Gastrocnemius medialis (tissue), 4 donors: Measurements from ENCODE around the gene DDX42. TPM values are rescaled to one million over a fixed set of nuclear protein-coding genes. Genes with fewer than 3 reads are reported as not detected.
A peak's percentile ranks its signal among the peaks of the same experiment; 100 is the strongest.

Experiments
- ATAC-seq, 2 donors: fragments of 150-250 bp; one replicate each; pipeline ENCODE4 v1.9.1; 2016
- DNase-seq, 2 donors: peaks; one replicate each; pipeline ENCODE4 v3.0.0-alpha.2; 2019
- H3K27ac ChIP-seq, 4 donors: fragments of 200-600 bp; sonication (generic); 1 replicate in 1 of 4; 2 replicates in 3 of 4; pipeline ENCODE4 v1.5.1; 2016 to 2018; ENCODE audit warnings: mild to moderate bottlenecking in 2 of 4, moderate library complexity in 1 of 4
- H3K27me3 ChIP-seq, 3 donors: fragments of 200-600 bp; sonication (generic) in 2 of 3; 1 replicate in 1 of 3; 2 replicates in 2 of 3; pipeline versions ENCODE4 v1.5.1 to v1.6.0; 2016 to 2019; ENCODE audit warnings: mild to moderate bottlenecking in 1 of 3, moderate library complexity in 1 of 3
- H3K36me3 ChIP-seq, 2 donors: fragments of 200-600 bp; sonication (generic) in 1 of 2; one replicate each; pipeline ENCODE4 v1.5.1; 2017 to 2018
- H3K4me1 ChIP-seq, 2 donors: fragments of 200-600 bp; sonication (generic) in 1 of 2; one replicate each; pipeline ENCODE4 v1.5.1; 2016 to 2017; ENCODE audit warnings: mild to moderate bottlenecking in 2 of 2
- H3K4me3 ChIP-seq, 4 donors: fragments of 200-600 bp; sonication (generic) in 3 of 4; 1 replicate in 1 of 4; 2 replicates in 3 of 4; pipeline ENCODE4 v1.5.1; 2016 to 2019; ENCODE audit warnings: mild to moderate bottlenecking in 2 of 4
- H3K9me3 ChIP-seq, 3 donors: fragments of 200-600 bp; sonication (generic) in 2 of 3; 1 replicate in 1 of 3; 2 replicates in 2 of 3; pipeline ENCODE4 v1.5.1; 2016 to 2019
- CTCF ChIP-seq, 5 experiments: fragments of 450-650 bp in 3 of 5; fragments of 200-600 bp in 2 of 5; sonication (generic) in 2 of 5; IDR thresholded peaks in 4 of 5; conservative IDR thresholded peaks in 1 of 5; 1 replicate in 4 of 5; 2 replicates in 1 of 5; pipeline ENCODE4 v1.5.1; 2016 to 2019; ENCODE audit warnings: antibody characterized with exemption in 5 of 5, mild to moderate bottlenecking in 3 of 5, moderate library complexity in 3 of 5
- POLR2A ChIP-seq, 2 donors: fragments of 450-650 bp; IDR thresholded peaks; one replicate each; pipeline ENCODE4 v1.6.1; 2017; ENCODE audit warnings: antibody characterized with exemption in 2 of 2, mild to moderate bottlenecking in 2 of 2, moderate library complexity in 2 of 2
- in situ Hi-C, 4 donors: fragments of 200-750 bp; cut with MboI; loops; one replicate each; pipeline versions ENCODE4 v1.15.0 to v1.8.0; 2017; ENCODE audit warnings: low sequenced_read_pairs in 4 of 4
- intact Hi-C: fragments of 100-400 bp; cut with DNase I; formaldehyde crosslinking; loops from one replicate; pipeline ENCODE4 v1.15.1; 2023; ENCODE audit warnings: low total_unique reads
- total RNA-seq, 4 donors: library from RNA; depleted of rRNA; stranded (reverse); fragments of >200 nt; gene quantifications; one replicate each; pipeline versions ENCODE4 v1.1.0 to v1.2.3, GENCODE V29; 2016

DDX42 gene
- total RNA-seq, 4 donors from 2014 or later = 35.9 to 71.6 (median 56.8) TPM

- Histone ChIP-seq H3K4me1 (peaks cover 30 to 37% of the 10 kb centered on the region in 2 donors), H3K36me3 (no peaks in the 10 kb centered on the region), H3K27ac (peak overlapping the region; percentile 96 to 99 (median 96)), H3K9me3 (no peaks in the 10 kb centered on the region), H3K4me3 (peak overlapping the region; percentile 63 to 94 (median 76)), H3K27me3 (no peaks in the 10 kb centered on the region)
- in situ Hi-C loops (loop anchor here in 2 of 4 donors (25.0 kb wide), 2 partner anchors 407 to 668 kb away; partner anchors contain the start of genes CEP95 (in 1 of the 2), CYB561 (in 1 of the 2) and DDX5 (in 1 of the 2)), intact Hi-C loops (loop anchor here (1.0 to 10.0 kb wide), 7 partner anchors 17 to 1779 kb away; partner anchors contain the start of genes CCDC47, CEP95, DDX5 and FTSJ3)
- TF ChIP-seq POLR2A (IDR thresholded peaks at IDR 0.05) = no peak
- DNase-seq (no peak), ATAC-seq (no peak)
These were observed 70.1 kb downstream of the DDX42 start for GRCh38 chr17:63843910-63844677.

GRCh38 chr17:63845509-63845908 lies 71.5 kb downstream of the DDX42 start:
- in situ Hi-C loops (loop anchor here in 2 of 4 donors (25.0 kb wide), 2 partner anchors 408 to 667 kb away; partner anchors contain the start of genes CEP95 (in 1 of the 2), CYB561 (in 1 of the 2) and DDX5 (in 1 of the 2)), intact Hi-C loops (loop anchor here (10.0 kb wide), 1 partner anchor 1781 kb away; the partner anchor contains the start of gene MED13)
- no peaks in the 10 kb centered on the region for H3K36me3 ChIP-seq
- H3K4me3 ChIP-seq = no peak overlapping the region
- no peak for ATAC-seq
- H3K27me3 ChIP-seq = no peaks in the 10 kb centered on the region
- DNase-seq = no peak
- TF ChIP-seq POLR2A (IDR thresholded peaks at IDR 0.05) = no peak
- no peak for TF ChIP-seq CTCF (IDR thresholded peaks at IDR 0.05 in 4 of 5, conservative IDR thresholded peaks at IDR 0.05 in 1 of 5)
- H3K4me1 ChIP-seq = peaks cover 19 to 23% of the 10 kb centered on the region in 2 donors
- no peak overlapping the region for H3K27ac ChIP-seq
- no peaks in the 10 kb centered on the region for H3K9me3 ChIP-seq

- intact Hi-C loops (loop anchor here (10.0 kb wide), 1 partner anchor 1783 kb away; the partner anchor contains the start of gene MED13), in situ Hi-C loops (loop anchor here in 2 of 4 donors (25.0 kb wide), 2 partner anchors 410 to 665 kb away; partner anchors contain the start of genes CEP95 (in 1 of the 2), CYB561 (in 1 of the 2) and DDX5 (in 1 of the 2))
- no peak overlapping the region for H3K4me3 ChIP-seq
- TF ChIP-seq POLR2A (IDR thresholded peaks at IDR 0.05) (no peak), CTCF (IDR thresholded peaks at IDR 0.05 in 4 of 5, conservative IDR thresholded peaks at IDR 0.05 in 1 of 5) (no peak)
- no peaks in the 10 kb centered on the region for H3K9me3 ChIP-seq
- no peak overlapping the region for H3K27ac ChIP-seq
- H3K36me3 ChIP-seq = no peaks in the 10 kb centered on the region
- ATAC-seq (no peak), DNase-seq (no peak)
- no peaks in the 10 kb centered on the region for H3K27me3 ChIP-seq
- peaks cover 12 to 13% of the 10 kb centered on the region in 2 donors for H3K4me1 ChIP-seq
These were observed 73.7 kb downstream of the DDX42 start for GRCh38 chr17:63847525-63848249.

DNA sequence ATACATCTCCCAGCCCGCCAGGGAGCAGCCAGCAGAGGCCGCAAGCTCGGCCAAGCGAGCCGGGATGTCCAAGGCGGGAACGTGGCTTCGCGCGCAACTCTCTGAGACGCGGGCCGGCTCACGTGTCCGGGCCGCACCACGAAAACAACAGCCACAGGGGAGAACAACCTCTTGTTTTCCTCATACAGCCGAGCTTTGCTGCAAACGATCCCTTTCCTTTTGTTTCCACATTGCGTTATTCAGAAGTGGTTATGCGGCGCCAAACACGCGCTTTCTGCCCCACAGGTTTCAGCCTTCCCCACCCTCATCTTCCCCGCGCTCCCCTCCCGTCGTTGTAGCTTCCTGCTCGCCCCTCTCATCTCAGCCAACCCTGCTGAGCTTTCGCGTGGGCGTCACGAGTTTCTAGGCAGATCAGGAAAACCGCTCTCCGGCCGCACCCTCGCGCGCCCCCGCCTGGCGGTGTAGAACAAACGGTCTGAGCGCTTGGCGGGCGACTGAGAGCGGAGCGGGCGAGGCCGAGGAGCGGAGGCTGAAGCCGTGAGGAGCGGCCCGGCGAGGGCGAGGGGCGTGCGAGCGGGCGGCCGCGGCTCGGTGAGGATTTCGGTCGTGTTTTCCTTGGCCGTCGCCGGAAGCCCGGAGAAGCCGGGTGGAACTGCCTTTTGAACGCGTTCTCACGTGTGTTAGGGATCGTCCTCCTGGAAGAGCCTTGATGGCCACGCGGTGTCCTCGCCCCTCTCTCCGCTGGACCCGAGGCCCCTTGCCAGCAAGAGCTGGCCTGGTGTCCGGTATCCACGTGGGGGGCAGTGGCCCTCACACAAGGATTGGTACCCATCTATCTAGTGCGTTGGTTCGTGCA lies 75.1 kb downstream of the DDX42 start:
- Histone ChIP-seq H3K4me1 (peaks cover 3 to 6% of the 10 kb centered on the region in 2 donors), H3K27me3 (no peaks in the 10 kb centered on the region), H3K4me3 (peak overlapping the region; percentile 27 to 56 (median 43)), H3K27ac (peak overlapping the region; percentile 50 to 77 (median 72)), H3K9me3 (no peaks in the 10 kb centered on the region), H3K36me3 (no peaks in the 10 kb centered on the region)
- intact Hi-C loops (loop anchor here (10.0 kb wide), 1 partner anchor 1784 kb away; the partner anchor contains the start of gene MED13), in situ Hi-C loops (loop anchor here in 2 of 4 donors (25.0 kb wide), 2 partner anchors 412 to 663 kb away; partner anchors contain the start of genes CEP95 (in 1 of the 2), CYB561 (in 1 of the 2) and DDX5 (in 1 of the 2))
- TF ChIP-seq POLR2A (IDR thresholded peaks at IDR 0.05) (no peak), CTCF (IDR thresholded peaks at IDR 0.05 in 4 of 5, conservative IDR thresholded peaks at IDR 0.05 in 1 of 5) (peak; percentile 51 to 81 (median 75))
- DNase-seq (peak; percentile 89 to 93), ATAC-seq (peak; percentile 99 to 100)
